Loucy (cell line): ENCODE measurements around the gene SPRR1A.

ENCODE experiments used
- H2AFZ ChIP-seq: fragments of 200-600 bp; sonication (generic); 2 replicates; pipeline ENCODE4 v1.6.0; 2016; ENCODE audit warnings: antibody characterized with exemption, mild to moderate bottlenecking, low read length, moderate library complexity
- H3F3A ChIP-seq: fragments of 200-600 bp; 2 replicates; pipeline ENCODE4 v1.6.0; 2016; ENCODE audit warnings: antibody characterized with exemption, low read depth, mild to moderate bottlenecking
- H3K27me3 ChIP-seq: fragments of 200-600 bp; sonication (generic); 2 replicates; pipeline ENCODE4 v1.6.1; 2014; ENCODE audit warnings: low read length, mild to moderate bottlenecking; ENCODE audit not compliant: insufficient read depth, poor library complexity, severe bottlenecking
- H3K36me3 ChIP-seq: fragments of 200-600 bp; sonication (generic); 2 replicates; pipeline ENCODE4 v1.6.1; 2016; ENCODE audit warnings: low read length; ENCODE audit not compliant: insufficient read depth
- H3K4me1 ChIP-seq: fragments of 200-600 bp; sonication (generic); 2 replicates; pipeline ENCODE4 v1.5.1; 2014; ENCODE audit warnings: low read length, mild to moderate bottlenecking; ENCODE audit not compliant: insufficient read depth, poor library complexity, severe bottlenecking
- H3K4me2 ChIP-seq: fragments of 200-600 bp; sonication (generic); 2 replicates; pipeline ENCODE4 v1.6.0; 2014; ENCODE audit warnings: antibody characterized with exemption, low read length, low read depth, mild to moderate bottlenecking; ENCODE audit not compliant: poor library complexity, severe bottlenecking
- H3K4me3 ChIP-seq: fragments of 200-600 bp; sonication (generic); 2 replicates; pipeline ENCODE4 v1.5.1; 2014; ENCODE audit warnings: low read length, mild to moderate bottlenecking, mixed read lengths; ENCODE audit not compliant: poor library complexity, severe bottlenecking
- H3K79me2 ChIP-seq: fragments of 200-600 bp; sonication (generic); 2 replicates; pipeline ENCODE4 v1.6.1; 2014; ENCODE audit warnings: low read length; ENCODE audit not compliant: insufficient read depth
- H3K9ac ChIP-seq: fragments of 200-600 bp; sonication (generic); 2 replicates; pipeline ENCODE4 v1.6.0; 2014; ENCODE audit warnings: mild to moderate bottlenecking, low read depth, low read length, moderate library complexity; ENCODE audit not compliant: poor library complexity, severe bottlenecking
- H3K9me2 ChIP-seq: fragments of 200-600 bp; sonication (generic); replicated peaks from 2 replicates; pipeline ENCODE4 v1.6.1; 2016; ENCODE audit warnings: low read depth, low read length, mixed read lengths
- H3K9me3 ChIP-seq: fragments of 200-600 bp; sonication (generic); 2 replicates; pipeline ENCODE4 v1.6.1; 2014; ENCODE audit warnings: mild to moderate bottlenecking, antibody characterized with exemption, low read length, low read depth; ENCODE audit not compliant: insufficient read depth
- H4K20me1 ChIP-seq: fragments of 200-600 bp; sonication (generic); 2 replicates; pipeline ENCODE4 v1.6.0; 2014; ENCODE audit warnings: antibody characterized with exemption, low read length, mild to moderate bottlenecking; ENCODE audit not compliant: insufficient read depth, poor library complexity, severe bottlenecking
- EZH2phosphoT487 ChIP-seq: fragments of 200-600 bp; IDR thresholded peaks from 2 replicates; pipeline ENCODE4 v1.6.1; 2018; ENCODE audit warnings: antibody characterized with exemption, mild to moderate bottlenecking, moderate library complexity, borderline replicate concordance
- TF ChIP-seq, protein P1 (sequence below): fragments of 200-600 bp; sonication (generic); conservative IDR thresholded peaks from 2 replicates; pipeline ENCODE4 v1.5.1; 2014; ENCODE audit warnings: mild to moderate bottlenecking, antibody characterized with exemption, low read length

The SPRR1A gene

DNA sequence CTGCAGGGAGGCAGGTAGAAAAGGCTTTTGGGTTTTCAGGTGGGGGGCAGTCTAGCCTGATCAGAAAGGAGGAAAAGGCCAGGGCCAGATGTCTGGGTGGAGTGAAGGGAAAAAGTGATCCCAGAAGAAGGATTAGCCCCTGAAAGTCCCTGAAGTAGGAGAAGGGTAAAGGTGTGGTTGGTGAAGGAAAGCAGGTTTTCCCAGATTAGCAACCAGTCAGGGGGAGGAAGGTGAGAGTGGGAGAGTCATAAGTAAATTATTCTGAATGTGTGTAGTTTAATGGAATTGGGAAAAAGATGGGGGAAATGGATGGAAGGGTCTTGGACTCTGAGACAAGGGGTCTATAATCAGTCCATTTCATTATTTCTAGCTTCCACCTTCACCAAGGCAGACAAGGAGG is 647 bp upstream of the SPRR1A start:
- Histone ChIP-seq H3K4me3 (no peak overlapping the region), H3K4me1 (no peaks in the 10 kb centered on the region), H3F3A (no peaks in the 10 kb centered on the region), H3K36me3 (no peaks in the 10 kb centered on the region), H3K9ac (no peak overlapping the region), H3K4me2 (no peak overlapping the region), H3K9me2 (no peaks in the 10 kb centered on the region), H3K79me2 (no peaks in the 10 kb centered on the region), H3K9me3 (no peaks in the 10 kb centered on the region), H2AFZ (no peak overlapping the region), H3K27me3 (no peaks in the 10 kb centered on the region), H4K20me1 (no peaks in the 10 kb centered on the region)
- no peak for TF ChIP-seq EZH2phosphoT487
- TF ChIP-seq, protein P1, sequence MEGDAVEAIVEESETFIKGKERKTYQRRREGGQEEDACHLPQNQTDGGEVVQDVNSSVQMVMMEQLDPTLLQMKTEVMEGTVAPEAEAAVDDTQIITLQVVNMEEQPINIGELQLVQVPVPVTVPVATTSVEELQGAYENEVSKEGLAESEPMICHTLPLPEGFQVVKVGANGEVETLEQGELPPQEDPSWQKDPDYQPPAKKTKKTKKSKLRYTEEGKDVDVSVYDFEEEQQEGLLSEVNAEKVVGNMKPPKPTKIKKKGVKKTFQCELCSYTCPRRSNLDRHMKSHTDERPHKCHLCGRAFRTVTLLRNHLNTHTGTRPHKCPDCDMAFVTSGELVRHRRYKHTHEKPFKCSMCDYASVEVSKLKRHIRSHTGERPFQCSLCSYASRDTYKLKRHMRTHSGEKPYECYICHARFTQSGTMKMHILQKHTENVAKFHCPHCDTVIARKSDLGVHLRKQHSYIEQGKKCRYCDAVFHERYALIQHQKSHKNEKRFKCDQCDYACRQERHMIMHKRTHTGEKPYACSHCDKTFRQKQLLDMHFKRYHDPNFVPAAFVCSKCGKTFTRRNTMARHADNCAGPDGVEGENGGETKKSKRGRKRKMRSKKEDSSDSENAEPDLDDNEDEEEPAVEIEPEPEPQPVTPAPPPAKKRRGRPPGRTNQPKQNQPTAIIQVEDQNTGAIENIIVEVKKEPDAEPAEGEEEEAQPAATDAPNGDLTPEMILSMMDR: no peak

DNA sequence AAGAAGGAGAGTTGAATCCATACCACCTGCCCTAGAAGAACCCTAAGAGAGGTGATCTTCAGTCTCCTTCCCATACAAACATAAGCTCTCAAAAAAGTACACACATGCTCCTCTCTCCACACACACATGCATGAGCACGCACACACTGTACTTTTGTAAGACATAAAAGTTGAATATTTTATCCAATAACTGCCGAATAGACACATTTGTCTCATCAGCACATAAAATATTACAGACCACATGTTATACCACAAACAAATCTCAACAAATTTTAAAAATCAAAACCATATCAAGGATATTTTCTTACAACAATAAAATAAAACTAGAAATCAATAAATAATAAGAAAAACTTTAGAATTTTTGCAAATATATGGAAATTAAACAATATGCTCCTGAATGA is 2.7 kb downstream of the SPRR1A start:
- Histone ChIP-seq H3K4me1 (no peaks in the 10 kb centered on the region), H3K9ac (no peak overlapping the region), H3K4me2 (no peak overlapping the region), H3F3A (no peaks in the 10 kb centered on the region), H3K9me3 (no peaks in the 10 kb centered on the region), H3K4me3 (no peak overlapping the region), H3K9me2 (no peaks in the 10 kb centered on the region), H3K79me2 (no peaks in the 10 kb centered on the region), H2AFZ (no peak overlapping the region), H3K36me3 (no peaks in the 10 kb centered on the region), H3K27me3 (no peaks in the 10 kb centered on the region), H4K20me1 (no peaks in the 10 kb centered on the region)
- no peak for TF ChIP-seq EZH2phosphoT487
- TF ChIP-seq, protein P1: no peak

DNA sequence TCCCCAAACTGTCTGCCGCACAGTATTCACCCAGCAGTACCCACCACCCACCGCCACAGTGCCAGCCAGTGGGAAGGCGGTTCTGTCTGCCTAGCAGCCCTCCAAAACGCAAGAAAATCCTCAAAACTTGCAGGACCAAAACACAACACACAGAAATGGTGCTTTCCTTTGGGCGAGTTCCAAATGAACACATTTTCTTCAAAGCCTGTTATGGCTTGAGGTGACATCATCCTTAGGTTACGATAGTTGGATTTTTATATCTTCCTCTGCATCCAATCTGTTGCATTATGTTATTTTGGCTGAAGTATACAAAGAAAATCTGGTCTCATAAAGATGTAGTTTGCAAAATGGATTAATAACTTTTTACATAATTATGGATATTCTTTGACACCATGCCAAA is 9.3 kb downstream of the SPRR1A start:
- no peaks in the 10 kb centered on the region for H4K20me1 ChIP-seq
- no peaks in the 10 kb centered on the region for H3K4me1 ChIP-seq
- no peaks in the 10 kb centered on the region for H3K27me3 ChIP-seq
- H3F3A ChIP-seq: no peaks in the 10 kb centered on the region
- no peaks in the 10 kb centered on the region for H3K9me2 ChIP-seq
- H3K9ac ChIP-seq: no peak overlapping the region
- no peak overlapping the region for H2AFZ ChIP-seq
- H3K36me3 ChIP-seq: no peaks in the 10 kb centered on the region
- no peaks in the 10 kb centered on the region for H3K9me3 ChIP-seq
- H3K4me2 ChIP-seq: no peak overlapping the region
- TF ChIP-seq EZH2phosphoT487: no peak
- TF ChIP-seq, protein P1: no peak
- no peak overlapping the region for H3K4me3 ChIP-seq
- no peaks in the 10 kb centered on the region for H3K79me2 ChIP-seq
